NCI-H1105 treated with DMSO at 0.1 percent for 48 hours (cell line): Measurements from ENCODE around the gene SH3BP2.

Experiments used
- DNase-seq: peaks from one replicate; lab custom pipeline; 2025; lab: John Stamatoyannopoulos, UW

The SH3BP2 gene

GRCh38 chr4:2832981-2833670 lies 40.2 kb downstream of the SH3BP2 start:
- no peak for DNase-seq

- DNase-seq, result no peak
Observed at GRCh38 chr4:2833671-2834000, 40.8 kb downstream of the SH3BP2 start.

DNA sequence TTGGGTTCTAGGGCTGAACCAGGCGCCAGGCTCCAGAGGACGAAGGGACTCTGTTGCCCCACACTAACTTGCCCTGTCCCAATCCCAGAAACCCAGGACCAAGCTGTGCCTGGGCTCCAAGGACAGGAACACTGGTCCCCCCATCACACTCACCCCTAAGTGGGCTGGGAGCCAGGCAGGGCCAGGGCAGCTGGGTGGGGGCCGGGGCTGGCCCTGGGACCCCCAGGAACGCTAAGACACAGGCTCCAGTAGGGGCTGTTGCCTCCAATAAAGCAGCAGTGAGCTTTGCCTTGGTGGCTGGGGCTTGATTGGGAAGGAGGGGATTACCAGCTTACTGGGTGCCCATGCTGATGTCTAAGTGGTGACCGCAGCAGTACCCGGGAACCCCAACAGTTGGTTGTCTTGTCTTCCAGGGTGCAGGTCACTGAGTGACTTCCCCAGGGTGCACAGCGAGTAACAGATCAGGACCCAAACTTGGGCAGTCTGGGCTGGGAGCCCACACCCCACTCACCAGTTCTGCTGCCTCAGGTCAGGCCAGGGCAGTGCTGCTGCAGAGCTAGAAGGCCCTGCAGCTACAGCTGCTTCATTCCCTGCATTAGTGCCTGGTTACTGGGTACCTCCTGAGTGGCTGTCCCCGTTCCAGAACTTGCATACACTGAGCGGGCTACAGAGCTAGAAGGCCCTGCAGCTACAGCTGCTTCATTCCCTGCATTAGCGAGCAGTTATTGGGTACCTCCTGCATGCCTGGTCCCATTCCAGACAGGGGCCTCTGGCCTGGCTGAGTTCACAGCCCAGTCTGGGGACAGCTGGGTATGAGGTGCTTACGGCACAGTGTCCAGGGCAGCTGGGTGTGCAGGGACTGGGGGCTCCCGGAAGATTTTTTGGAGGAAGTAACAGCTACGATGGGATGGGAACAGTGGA lies 41.4 kb downstream of the SH3BP2 start:
- DNase-seq, result no peak

- no peak for DNase-seq
Observed at GRCh38 chr4:2835978-2836377, 43.1 kb downstream of the SH3BP2 start.

DNA sequence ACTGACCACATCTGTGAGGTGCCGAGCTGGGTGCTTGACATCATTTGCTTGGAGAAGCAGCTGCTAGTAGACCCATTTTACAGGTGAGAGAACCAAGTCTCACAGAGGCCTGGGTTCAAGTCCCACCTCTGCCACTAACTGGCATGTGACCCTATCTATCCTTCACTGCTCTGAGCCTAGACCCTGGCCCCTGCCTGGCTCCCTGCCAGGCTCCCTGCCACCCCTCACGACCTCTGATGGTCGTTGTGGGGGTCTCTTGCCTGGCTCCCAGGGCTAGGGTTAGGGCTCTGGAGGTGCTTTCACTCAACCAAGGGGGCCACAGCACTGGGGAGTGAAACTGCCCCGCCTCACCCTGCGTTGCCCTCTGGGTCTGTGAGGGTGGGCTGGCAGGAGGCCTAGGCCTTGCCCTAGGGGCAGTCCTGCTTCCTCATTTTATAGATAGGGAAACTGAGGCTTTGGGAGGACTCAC lies 43.5 kb downstream of the SH3BP2 start:
- no peak for DNase-seq

DNA sequence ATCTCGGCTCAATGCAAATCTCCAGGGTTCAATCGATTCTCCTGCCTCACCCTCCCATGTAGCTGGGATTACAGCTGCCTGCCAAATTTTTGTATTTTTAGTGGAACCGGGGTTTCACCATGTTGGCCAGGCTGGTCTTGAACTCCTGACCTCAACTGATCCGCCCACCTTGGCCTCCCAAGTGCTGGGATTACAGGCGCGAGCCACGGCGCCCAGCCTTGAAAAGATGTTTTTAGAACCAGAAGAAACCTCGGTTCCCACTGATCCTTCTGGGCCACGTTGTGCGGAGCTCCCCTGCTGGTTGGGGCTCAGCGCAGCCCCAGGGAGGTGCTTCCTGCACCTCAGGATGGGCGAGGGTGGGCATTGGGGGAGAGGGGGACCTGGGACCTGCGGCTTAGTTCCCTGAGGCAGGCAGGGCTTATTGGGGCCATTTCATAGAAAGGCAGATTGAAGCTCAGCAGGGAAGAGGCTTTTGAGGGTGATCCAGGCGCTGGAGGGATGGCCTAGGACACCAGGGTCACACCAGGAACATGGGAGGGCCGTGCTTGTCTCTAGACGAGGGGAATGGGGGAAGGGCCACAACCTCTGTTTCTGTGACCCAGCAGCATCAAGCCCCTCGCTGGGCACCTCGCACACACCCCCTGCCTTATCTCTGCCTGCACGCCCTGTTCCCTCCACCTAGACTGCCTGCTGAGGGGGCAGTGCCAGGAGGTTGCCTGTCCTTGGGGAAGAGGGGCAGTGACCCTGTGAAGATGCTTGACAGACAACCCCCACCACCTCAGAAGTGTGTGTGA lies 44.4 kb downstream of the SH3BP2 start:
- no peak for DNase-seq

DNA sequence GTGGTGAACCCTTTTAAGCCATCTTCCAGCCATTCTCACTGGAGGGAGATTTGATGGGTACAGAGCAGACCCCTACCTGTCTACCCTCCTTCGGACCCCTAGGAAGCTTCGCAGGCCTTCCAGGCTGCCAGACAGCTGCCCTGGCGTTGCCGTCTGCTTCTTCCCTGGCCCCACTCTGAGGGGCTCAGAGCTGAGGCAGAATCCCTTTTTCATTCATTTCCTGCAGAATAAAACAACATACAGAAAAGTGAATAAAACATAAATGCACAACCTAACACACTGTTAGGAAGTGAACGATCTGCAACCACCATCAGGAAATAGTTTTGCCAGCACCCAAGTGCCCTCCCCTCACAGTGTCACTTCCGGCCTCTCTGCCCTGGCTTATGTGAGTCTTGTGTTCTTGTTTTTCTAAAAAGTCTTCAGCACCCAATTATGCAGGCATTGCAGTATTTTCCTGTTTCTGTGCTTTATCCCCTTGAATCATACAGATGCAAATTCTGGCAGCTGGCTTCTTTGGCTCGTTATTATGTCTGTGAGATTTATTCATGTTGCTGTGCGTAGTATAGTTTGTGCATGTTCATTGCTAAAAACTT lies 45.1 kb downstream of the SH3BP2 start:
- no peak for DNase-seq

DNA sequence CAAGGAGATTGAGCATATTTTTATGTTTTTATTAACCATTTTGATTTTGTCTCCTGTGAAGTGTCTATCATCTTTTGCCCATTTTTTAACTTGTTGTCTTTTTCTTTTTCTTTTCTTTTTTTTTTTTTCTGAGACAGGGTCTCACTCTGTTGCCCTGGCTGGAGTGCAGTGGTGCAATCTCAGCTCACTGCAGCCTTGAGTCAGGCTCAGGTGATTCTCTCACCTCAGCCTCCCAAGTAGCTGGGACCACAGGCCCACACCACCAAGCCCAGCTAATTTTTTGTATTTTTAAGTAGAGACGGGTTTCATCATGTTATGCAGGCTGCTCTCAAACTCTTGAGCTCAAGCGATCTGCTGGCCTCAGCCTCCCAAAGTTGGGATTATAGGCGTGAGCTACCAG lies 46.2 kb downstream of the SH3BP2 start:
- DNase-seq, result no peak

DNA sequence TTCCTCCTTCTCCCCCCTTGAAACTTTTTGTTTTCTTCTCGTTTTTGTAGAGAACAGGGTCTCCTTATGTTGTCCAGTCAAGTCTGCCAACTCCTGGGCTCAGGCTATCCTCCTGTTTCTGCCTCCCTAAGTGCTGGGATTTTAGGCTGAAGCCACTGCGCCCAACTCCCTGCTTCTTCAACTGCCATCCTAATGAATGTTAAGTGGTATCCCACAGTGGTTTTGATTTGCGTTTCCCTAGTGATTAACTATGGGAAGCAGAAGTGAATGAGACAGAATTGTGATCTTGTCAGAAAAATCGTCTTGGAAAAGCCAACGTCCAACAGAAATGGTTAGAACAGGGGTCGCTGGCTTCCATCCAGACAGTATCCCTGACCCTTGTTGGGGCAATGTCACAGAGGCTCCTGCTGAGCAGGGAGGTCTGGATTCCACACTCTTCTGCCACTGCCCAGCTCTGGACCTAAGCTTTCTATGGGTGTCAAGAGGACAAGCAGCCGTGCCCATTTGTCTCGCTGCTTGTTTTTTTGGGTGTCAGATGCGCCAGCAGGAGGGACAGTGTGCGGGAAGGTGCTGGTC lies 49.9 kb downstream of the SH3BP2 start:
- DNase-seq, result no peak

GRCh38 chr4:2843263-2843940 lies 50.5 kb downstream of the SH3BP2 start, which contains the start of gene ADD1:
Gene ADD1 (plus strand): TSS chr4:2843844. CDS start chr4:2875916, 32,072 bp downstream.
- peak; percentile 62 for DNase-seq

GRCh38 chr4:2843941-2844584 lies 51.2 kb downstream of the SH3BP2 start:
- no peak for DNase-seq

DNA sequence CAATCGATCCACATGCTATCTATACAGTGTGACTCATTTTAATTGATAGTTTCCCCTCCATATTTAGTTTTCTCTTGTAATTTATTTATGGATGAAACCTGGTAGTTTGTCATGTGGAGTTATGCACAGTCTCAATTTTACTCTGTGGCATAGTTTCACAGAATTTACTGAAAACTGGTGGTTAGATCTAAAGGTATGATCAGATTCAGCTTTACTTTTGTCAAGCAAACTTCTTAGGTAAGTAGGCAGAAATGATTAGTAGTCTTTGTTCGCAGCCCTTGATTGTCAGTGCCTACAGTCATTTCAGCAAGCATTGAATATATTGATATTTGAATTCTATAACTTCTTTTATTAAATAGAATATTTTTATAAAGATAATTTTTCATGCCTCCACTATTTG lies 53.3 kb downstream of the SH3BP2 start:
- no peak for DNase-seq

- DNase-seq, result no peak
Observed at GRCh38 chr4:2847302-2847871, 54.5 kb downstream of the SH3BP2 start.

GRCh38 chr4:2848449-2848848 lies 55.6 kb downstream of the SH3BP2 start:
- no peak for DNase-seq

DNA sequence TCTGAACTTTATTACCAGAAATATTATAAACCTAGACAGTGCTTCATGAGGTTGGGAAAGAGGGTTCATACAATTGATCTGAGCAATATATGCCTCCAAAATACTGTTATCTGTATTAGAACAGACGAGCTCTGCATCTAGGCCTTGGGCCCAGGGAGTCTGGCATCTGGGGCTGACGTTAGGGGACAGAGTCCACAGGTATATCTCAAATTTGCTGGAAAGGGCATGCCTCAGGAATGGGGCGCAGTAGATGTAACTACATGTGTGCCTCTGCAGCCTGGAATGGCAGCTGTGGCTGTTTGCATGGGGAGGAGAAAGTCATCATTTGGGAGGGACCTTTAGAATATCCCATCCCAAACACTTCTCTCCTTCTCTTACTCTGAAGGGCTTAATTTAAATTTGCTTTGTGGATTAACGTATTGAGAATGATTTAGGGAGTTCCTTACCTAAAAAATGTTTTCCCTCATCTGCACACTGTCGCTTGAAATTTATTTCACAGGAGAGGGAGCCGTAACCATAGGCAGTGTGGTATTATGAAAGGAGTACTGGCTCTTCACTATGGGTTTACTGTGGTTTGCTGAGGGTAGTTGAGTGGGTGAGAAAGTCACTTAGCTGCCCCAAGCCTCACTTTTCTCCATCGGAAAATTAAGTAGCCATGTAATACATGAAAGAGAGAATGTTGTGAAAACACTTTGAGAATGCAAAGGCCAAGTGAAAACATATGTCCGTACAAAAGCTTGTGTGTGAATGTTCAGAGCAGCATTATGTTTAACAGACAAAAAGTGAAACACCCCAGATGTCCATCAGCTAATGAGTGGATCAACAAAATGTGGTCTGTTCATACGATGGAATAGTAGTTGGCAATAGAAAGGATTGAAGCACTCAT lies 56.6 kb downstream of the SH3BP2 start:
- no peak for DNase-seq

DNA sequence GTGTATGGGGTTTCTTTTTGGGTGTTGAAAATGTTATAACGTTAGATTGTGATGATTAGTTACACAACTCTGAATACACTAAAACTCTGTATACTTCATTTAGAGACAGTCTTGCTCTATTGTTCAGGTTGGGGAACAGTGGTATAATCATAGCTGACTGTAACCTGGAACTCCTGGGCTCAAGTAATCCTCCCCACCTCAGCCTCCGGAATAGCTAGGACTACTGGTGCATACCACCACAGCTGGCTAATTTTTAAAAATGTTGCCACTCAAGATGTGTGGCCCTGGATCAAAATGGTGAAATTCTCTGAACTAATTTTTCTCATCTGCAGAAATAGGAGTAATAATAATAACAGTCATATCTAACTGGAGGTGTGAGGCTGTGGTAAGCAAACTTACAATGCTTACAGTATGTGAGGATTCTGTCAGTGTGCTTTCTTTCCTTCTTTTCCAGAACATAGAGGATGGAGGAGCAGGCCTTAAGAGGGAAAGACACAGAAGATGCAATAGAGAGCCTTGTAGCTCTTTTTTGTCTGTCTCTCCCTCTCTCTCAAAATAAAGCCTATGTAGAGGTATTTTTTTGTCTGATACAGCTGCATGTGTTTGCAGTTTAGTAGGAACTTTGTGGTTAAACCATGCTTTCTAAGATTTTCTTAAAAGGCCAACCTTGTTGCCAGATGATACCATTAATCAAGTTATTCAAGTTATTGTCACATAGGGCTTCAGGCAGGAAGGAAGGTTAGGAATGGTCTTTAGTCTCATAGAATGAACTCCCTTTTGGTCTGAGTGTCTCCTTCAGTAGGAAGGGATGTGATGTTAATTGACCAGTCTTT lies 58.3 kb downstream of the SH3BP2 start:
- no peak for DNase-seq

DNA sequence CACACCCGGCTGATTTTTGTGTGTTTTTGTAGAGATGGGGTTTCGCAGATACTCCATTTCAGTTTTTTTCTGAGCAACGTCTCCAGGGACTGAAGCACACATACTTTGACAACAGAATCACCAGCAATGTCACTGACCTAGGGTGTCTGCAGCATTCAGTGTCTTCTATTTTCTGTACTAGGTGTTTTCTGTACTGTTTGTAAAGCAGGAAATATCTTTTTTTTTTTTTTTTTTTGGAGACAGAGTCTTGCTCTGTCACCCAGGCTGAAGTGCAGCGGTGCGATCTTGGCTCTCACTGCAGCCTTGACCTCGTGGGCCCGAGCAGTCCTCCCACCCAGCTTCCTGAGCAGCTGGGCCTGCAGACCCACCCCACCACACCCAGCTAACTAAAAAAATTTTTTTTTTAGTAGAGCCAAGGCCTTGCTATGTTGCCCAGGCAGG lies 59.6 kb downstream of the SH3BP2 start:
- no peak for DNase-seq

DNA sequence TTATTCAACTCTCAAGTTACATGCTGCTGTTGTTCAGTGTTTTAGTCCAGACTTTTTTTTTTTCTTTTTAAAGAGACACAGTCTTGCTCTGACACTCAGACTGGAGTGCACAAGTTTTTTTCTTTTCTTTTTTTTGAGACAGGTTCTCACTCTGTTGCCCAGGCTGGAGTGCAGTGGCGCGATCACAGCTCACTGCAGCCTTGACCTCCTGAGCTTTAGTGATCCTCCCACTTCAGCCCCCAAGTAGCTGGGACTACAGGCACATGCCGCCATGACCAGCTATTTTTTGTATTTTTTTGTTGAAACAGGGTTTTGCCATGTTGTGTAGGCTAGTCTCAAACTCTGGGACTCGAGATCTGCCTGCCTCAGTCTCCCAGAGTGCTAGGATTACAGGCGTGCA lies 62.7 kb downstream of the SH3BP2 start:
- no peak for DNase-seq
